ENCODE data around the gene SP3. TPM values are rescaled to one million over a fixed set of nuclear protein-coding genes. Genes with fewer than 3 reads are reported as not detected.

SP3 gene
- total RNA-seq (2021; fragmentation: NEBNext Ultra II Directional; extraction: Animal tissue kit (Norgen Biotek cat#: 25700)) (85.1 and 92.1 TPM in 2 replicates), polyA plus RNA-seq (2011; rRNA removed) (20.2 and 31.0 TPM in 2 replicates), polyA minus RNA-seq (2011; rRNA and poly(A)+ RNA removed) (119 and 166 TPM in 2 replicates)
- 29.7 TPM for polyA plus RNA-seq (2011; cell fraction: cytosol; rRNA removed)
- 35.4 TPM for polyA plus RNA-seq (2011; cell fraction: nucleus; rRNA removed)
- 31.0 to 46.1 TPM (median 39.0 TPM) in 4 replicates for polyA plus RNA-seq (2012, experiment 1 of 2)
- polyA plus RNA-seq (2012, experiment 2 of 2): 2.5 TPM
- polyA plus RNA-seq (2013, experiment 1 of 2): 28.3 TPM
- polyA plus RNA-seq (2013, experiment 2 of 2): 28.7 TPM
- polyA minus RNA-seq (2011; cell fraction: cytosol; rRNA and poly(A)+ RNA removed): 54.6 TPM
- 158 TPM for polyA minus RNA-seq (2011; cell fraction: nucleus; rRNA and poly(A)+ RNA removed)
- long read RNA-seq, experiment 1, full-length matches to known transcripts: 8 of 65 reads
- long read RNA-seq, experiment 1, partial matches to known transcripts: 20 of 65 reads
- long read RNA-seq, experiment 1, other reads (novel, unspliced or antisense): 37 of 65 reads
- long read RNA-seq, experiment 2, partial matches to known transcripts: 5 of 15 reads
- long read RNA-seq, experiment 2, other reads (novel, unspliced or antisense): 10 of 15 reads

GRCh38 chr2:173965372-173966025, at the start of gene SP3:
SP3 (minus strand) TSS chr2:173965373; CDS start chr2:173965171, 202 bp downstream.
- Histone ChIP-seq H2BK5ac (ENCODE audit: low read depth, low read length) (peak within 1 kb of the TSS; percentile 92), H3K4me3 (ENCODE audit: extremely low read depth in 1 of 4, insufficient read depth in 2 of 4, low read depth in 3 of 4, low read length in 4 of 4) (peak within 1 kb of the TSS; percentile 69 to 99 (median 86)), H2AK5ac (ENCODE audit: low read depth, low read length) (no peak within 1 kb of the TSS), H2BK20ac (ENCODE audit: low read length) (no peak within 1 kb of the TSS), H3K23me2 (ENCODE audit: low read depth, low read length) (no peaks in the 10 kb centered on the region), H4K8ac (ENCODE audit: extremely low read depth, insufficient read depth, low read length) (peak within 1 kb of the TSS; percentile 97), H3K4me2 (ENCODE audit: insufficient read depth in 1 of 2, low read depth in 2 of 2, low read length in 2 of 2) (peak within 1 kb of the TSS; percentile 71 to 83), H4K20me1 (replicated peaks in 1 of 2; ENCODE audit: control insufficient read depth in 1 of 2, insufficient read depth in 2 of 2, low read length in 2 of 2) (peaks cover 0 to 2% of the 10 kb centered on the region in 2 experiments), H2BK12ac (ENCODE audit: low read depth, low read length) (no peak within 1 kb of the TSS), H3K56ac (replicated peaks; ENCODE audit: insufficient read length, low read depth, low read length) (peak within 1 kb of the TSS; percentile 93), H2AFZ (ENCODE audit: low read length) (no peak within 1 kb of the TSS), H3K9me3 (ENCODE audit: insufficient read depth in 2 of 2, low read depth in 1 of 2, low read length in 1 of 2) (no peaks in the 10 kb centered on the region), H3K4ac (replicated peaks; ENCODE audit: insufficient read length, low read depth, low read length) (peak within 1 kb of the TSS; percentile 97), H3K9ac (replicated peaks in 1 of 4; ENCODE audit: extremely low read depth in 1 of 4, low read depth in 3 of 4, low read length in 3 of 4) (peak within 1 kb of the TSS; percentile 80 to 89 (median 86)), H4K5ac (ENCODE audit: insufficient read length, low read depth, low read length) (peak within 1 kb of the TSS; percentile 99), H3K79me1 (ENCODE audit: low read depth, low read length) (no peaks in the 10 kb centered on the region; the same call in 1 of the 2 replicates), H3K27me3 (replicated peaks in 1 of 4; ENCODE audit: control insufficient read depth in 3 of 4, extremely low read depth in 1 of 4, insufficient read depth in 3 of 4, low read length in 3 of 4) (no peaks in the 10 kb centered on the region), H3K18ac (ENCODE audit: extremely low read depth, low read length) (peak within 1 kb of the TSS; percentile 99), H3K79me2 (ENCODE audit: control insufficient read depth in 1 of 2, insufficient read depth in 2 of 2, low read length in 2 of 2) (peaks cover 16 to 34% of the 10 kb centered on the region in 2 experiments; a peak in 3 of 4 replicates), H3K23ac (ENCODE audit: insufficient read length) (no peak within 1 kb of the TSS), H4K91ac (replicated peaks; ENCODE audit: insufficient read length, low read length) (peak within 1 kb of the TSS; percentile 98), H3K27ac (ENCODE audit: low read depth, low read length) (peak within 1 kb of the TSS; percentile 87), H3K14ac (ENCODE audit: insufficient read length) (no peak within 1 kb of the TSS), H2BK120ac (replicated peaks; ENCODE audit: low read depth, low read length) (peak within 1 kb of the TSS; percentile 94), H3K4me1 (replicated peaks in 1 of 4; ENCODE audit: control insufficient read depth in 3 of 4, insufficient read depth in 4 of 4, low read length in 3 of 4) (peaks cover 0 to 7% (median 3%) of the 10 kb centered on the region in 4 experiments; a peak in 3 of 7 replicates), H3K36me3 (ENCODE audit: control insufficient read depth in 2 of 4, insufficient read depth in 4 of 4, low read length in 3 of 4) (peaks cover 0 to 5% (median 2%) of the 10 kb centered on the region in 4 experiments; a peak in 3 of 8 replicates), H2BK15ac (ENCODE audit: low read length) (no peak within 1 kb of the TSS)
- ChIA-PET POLR2A (ENCODE audit: partially characterized antibody) (interaction anchor here (1.0 to 2.0 kb wide), 3 partner anchors 15 to 58 kb away, joined by 3 to 6 read pairs (median 4); no protein-coding TSS in a partner anchor), CTCF (ENCODE audit: partially characterized antibody) (no interaction called here)
- peak; percentile 89 to 96 for DNase-seq (ENCODE audit: low read depth in 1 of 2, low spot score in 2 of 2)
- FAIRE-seq: no peak
- WGBS, 2 experiments (ENCODE audit: extremely low coverage in 1 of 2, insufficient coverage in 1 of 2, insufficient read length in 1 of 2, insufficient replicate concordance in 2 of 2, low coverage in 1 of 2, low lambda C conversion rate in 2 of 2, missing lambda C conversion rate in 1 of 2): 1% methylated on average over 45 of the region's 52 CpGs; no CpG with 5 or more reads in 1 of the 2 experiments
- no peak for TF ChIP-seq SUZ12 (IDR thresholded peaks at IDR 0.05; ENCODE audit: low read length)
- peak; percentile 45 for TF ChIP-seq TAF1 (IDR thresholded peaks at IDR 0.05; ENCODE audit: low read depth, low read length)
- TF ChIP-seq SP1 (IDR thresholded peaks at IDR 0.05; ENCODE audit: low read depth, low read length): peak; percentile 95
- no peak for TF ChIP-seq RXRA (IDR thresholded peaks at IDR 0.05; ENCODE audit: insufficient read depth, low read depth, low read length)
- no peak for TF ChIP-seq SP4 (IDR thresholded peaks at IDR 0.05; ENCODE audit: low read length)
- TF ChIP-seq EP300 (IDR thresholded peaks at IDR 0.05; ENCODE audit: borderline replicate concordance in 1 of 2, low read depth in 2 of 2, low read length in 2 of 2): no peak
- TF ChIP-seq GABPA (IDR thresholded peaks at IDR 0.05; ENCODE audit: borderline replicate concordance, insufficient read depth, low read length): peak; percentile 87; the same call in 1 of the 2 replicates
- peak; percentile 53; the same call in 1 of the 2 replicates for TF ChIP-seq TBP (IDR thresholded peaks at IDR 0.05; ENCODE audit: low read depth, low read length)
- TF ChIP-seq KDM5A (IDR thresholded peaks at IDR 0.05; ENCODE audit: low read length): no peak
- TF ChIP-seq SP2 (IDR thresholded peaks at IDR 0.05; ENCODE audit: low read length): peak; percentile 80

Measured in H1 (cell line).